Right forelimb (tissue), 1 donor: ENCODE data around the gene FNBP1.
"Not testable (repeated sequence)": the region's sequence is repeated elsewhere in the genome, so short reads cannot be mapped to it uniquely, and the experiment has no call there.

ENCODE experiments used
- DNase-seq: peaks from one replicate; pipeline ENCODE4 v3.0.0-alpha.2; 2018

The FNBP1 gene

GRCh38 chr9:130020618-130021017 lies 22.4 kb downstream of the FNBP1 start:
- DNase-seq: no peak

DNA sequence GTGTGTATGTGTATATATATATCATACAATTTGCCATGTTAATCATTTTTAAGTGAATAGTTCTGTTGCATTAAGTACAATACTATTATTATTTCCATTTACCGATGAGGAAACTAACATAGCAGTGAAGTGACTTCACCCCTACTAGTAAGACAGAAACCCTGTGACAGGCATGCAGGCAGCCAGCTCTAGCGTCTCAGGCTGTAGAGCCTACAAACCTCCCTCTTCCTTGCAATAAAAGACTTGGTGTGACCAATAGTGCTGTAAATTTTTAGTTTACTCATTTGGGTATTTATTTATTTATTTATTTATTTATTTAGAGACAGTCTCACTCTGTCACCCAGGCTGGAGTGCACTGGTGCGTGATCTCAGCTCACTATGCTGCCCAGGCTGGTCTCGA lies 24.7 kb downstream of the FNBP1 start:
- no peak for DNase-seq

GRCh38 chr9:130017510-130017909 lies 25.5 kb downstream of the FNBP1 start:
- not testable (repeated sequence) for DNase-seq

DNA sequence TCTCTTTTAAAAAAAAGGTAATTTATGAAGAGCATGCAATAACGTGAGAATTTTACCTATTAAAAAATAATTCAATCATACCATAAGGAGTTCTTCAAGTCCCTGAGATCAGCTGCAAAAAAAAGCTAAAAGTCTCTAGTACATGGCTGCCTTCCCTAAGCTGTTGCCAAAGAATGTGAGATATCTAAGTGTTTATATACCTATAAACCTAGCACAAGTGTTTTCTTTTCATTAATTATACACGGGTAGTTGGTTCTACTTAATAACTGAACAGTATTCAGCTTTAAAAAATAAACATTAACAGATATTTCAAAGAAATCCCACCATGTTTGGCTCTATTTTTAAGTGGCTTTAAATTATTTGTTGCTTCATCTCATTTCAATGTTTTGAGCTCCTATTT lies 25.9 kb downstream of the FNBP1 start:
- DNase-seq: no peak

GRCh38 chr9:130015353-130016019 lies 27.5 kb downstream of the FNBP1 start:
- no peak for DNase-seq

- no peak for DNase-seq
Measured at GRCh38 chr9:130013326-130013725, 29.7 kb downstream of the FNBP1 start.

- DNase-seq: no peak
Measured at GRCh38 chr9:130010151-130010988, 32.6 kb downstream of the FNBP1 start.

- not testable (repeated sequence) for DNase-seq
Measured at GRCh38 chr9:130009546-130009945, 33.4 kb downstream of the FNBP1 start.

GRCh38 chr9:130008538-130008937 lies 34.5 kb downstream of the FNBP1 start:
- DNase-seq: no peak

DNA sequence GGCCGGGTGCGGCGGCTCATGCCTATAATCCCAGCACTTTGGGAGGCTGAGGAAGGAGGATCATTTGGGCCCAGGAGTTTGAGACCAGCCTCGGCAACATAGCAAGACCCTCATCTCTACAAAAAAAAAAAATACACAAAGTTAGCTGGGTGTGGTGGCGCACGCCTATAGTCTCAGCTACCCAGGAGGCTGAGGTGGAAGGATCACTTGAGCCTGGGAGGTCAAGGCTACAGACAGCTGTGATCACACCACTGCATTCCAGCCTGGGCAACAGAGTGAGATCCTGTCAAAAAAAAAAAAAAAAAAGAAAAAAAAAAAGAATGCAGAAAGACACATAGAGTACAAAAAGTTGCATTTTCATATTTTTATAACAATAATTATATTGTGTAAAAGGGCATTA lies 36.0 kb downstream of the FNBP1 start:
- not testable (repeated sequence) for DNase-seq

- DNase-seq: no peak
Measured at GRCh38 chr9:130003943-130004552, 38.9 kb downstream of the FNBP1 start.

- no peak for DNase-seq
Measured at GRCh38 chr9:130002320-130002719, 40.7 kb downstream of the FNBP1 start.

DNA sequence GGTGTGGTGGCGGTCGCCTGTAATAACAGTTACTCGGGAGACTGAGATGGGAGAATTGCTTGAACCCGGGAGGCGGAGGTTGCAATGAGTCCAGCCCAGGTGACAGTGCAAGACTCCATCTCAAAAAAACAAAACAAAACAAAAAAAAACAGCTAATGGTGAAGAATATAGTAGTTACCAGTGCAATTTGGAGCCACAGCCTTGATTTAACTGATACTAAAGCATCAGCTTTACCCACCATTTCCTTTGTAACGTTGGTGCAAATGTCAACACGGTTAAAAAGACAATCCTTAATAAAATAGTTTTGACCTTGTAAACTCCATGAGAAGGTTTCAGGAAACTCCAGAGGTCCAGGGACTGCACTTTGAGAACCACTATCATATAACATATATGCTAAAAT lies 41.8 kb downstream of the FNBP1 start:
- DNase-seq: no peak

DNA sequence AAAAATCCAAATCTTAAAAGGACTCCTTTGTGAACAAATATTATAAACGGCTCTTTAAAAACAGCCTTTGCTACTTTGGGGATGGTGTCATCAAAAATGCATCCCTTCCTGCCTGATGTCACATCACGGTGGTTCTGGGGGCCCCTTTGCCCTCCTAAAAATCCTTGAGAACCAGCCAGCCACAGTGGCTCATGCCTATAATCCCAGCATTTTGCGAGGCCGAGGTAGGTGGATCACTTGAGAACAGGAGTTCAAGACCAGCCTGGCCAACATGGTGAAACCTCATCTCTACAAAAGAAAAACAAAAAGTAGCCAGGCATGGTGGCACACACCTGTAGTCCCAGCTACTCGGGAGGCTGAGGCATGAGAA lies 43.9 kb downstream of the FNBP1 start:
- DNase-seq: no peak

DNA sequence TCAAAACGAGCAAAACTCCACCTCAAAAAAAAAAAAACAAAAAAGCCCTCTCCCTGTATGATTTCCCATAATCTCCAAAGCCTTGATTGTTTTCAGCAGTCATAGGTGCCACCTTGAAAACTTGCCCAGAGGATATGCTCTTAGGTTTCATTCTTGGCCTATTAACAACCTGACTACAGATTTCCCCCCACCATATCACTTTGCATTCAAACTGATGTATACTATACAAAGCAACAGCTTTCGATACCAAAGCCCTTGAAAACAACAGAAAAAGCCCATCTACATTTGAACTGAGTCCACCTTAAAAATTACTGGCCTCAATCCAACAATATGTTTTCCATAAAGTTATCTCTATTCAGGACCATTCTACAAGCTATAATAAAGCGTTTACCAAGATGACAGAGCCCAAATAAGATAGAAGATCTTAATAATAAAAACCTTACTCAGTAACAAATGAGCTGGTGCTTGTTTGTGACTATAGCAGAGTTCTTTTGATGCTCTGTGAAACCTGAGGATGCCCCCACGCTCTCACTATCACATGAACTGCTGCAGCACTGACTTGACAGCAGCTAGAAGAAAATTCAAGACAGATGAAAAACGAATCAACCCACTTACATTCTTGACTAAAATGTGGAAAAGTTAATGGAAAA lies 44.4 kb downstream of the FNBP1 start:
- DNase-seq: no peak

DNA sequence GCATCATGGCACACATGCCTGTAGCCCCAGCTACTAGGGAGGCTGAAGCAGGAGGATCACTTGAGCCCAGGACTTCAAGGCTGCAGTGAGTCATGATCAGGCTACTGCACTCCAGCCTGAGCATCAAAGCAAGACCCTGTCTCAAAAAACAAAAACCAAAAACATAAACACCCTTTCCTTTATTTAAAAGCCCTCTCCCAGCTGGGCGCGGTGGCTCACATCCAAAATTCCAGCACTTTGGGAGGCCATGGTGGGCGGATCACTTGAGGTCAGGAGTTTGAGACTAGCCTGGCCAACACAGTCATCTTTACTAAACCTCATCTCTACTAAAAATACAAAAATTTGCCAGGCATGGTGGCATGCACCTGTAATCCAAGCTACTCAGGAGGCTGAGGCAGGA lies 45.3 kb downstream of the FNBP1 start:
- not testable (repeated sequence) for DNase-seq

GRCh38 chr9:129996161-129996830 lies 46.7 kb downstream of the FNBP1 start:
- DNase-seq: no peak

DNA sequence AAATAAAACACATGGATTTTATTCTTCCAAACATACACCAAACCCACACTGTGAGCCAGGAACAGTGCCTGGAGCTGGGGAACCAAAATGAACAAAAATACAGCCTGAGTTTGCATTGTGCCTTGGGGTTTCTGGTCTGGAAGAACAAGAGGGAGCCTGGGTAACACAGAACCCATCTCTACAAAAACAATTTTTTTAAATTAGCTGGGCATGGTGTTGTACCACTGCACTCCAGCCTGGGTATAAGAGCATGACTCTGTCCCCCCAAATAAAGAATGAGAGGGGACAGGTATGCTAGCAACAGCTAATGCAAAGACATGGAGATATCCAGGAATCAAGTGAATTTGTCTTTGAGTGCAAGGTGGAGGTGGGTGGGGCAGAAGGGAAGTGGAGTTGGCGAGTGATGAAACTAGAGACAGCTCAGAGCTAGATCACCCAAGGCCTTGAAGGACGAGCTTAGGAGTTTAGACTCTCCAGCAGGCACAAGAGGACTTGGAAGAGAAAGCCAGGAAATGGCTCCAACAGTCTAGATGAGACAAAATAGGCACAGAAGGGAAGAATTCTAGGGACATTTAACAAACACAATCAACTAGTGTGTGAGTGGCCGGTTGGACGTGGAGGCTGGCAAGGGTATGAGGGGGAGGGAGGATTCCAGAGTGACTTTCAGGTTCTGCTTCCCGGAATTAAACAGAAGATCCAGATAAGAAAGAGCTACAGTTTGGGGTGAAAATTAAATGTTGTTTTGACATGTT lies 47.4 kb downstream of the FNBP1 start:
- DNase-seq: no peak

DNA sequence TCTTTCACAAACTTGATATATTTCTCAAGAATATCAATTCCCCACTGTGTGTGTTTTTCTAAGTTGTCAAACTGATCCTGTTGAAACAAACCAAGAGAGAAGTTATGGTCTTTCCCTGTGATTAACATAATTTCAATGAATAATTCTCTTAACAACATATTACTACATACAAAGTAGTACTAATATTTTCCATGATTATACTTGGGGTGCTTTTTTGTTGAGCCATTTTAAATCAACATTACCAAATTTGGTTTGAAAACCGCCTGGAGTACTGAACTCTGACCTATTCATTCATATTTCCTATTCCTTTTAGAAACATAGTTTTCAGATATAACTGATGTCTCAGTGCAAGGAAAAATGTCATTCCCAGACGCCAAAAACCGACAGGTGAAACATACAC lies 48.1 kb downstream of the FNBP1 start:
- no peak for DNase-seq

GRCh38 chr9:129991139-129991538 lies 51.9 kb downstream of the FNBP1 start:
- DNase-seq: not testable (repeated sequence)

DNA sequence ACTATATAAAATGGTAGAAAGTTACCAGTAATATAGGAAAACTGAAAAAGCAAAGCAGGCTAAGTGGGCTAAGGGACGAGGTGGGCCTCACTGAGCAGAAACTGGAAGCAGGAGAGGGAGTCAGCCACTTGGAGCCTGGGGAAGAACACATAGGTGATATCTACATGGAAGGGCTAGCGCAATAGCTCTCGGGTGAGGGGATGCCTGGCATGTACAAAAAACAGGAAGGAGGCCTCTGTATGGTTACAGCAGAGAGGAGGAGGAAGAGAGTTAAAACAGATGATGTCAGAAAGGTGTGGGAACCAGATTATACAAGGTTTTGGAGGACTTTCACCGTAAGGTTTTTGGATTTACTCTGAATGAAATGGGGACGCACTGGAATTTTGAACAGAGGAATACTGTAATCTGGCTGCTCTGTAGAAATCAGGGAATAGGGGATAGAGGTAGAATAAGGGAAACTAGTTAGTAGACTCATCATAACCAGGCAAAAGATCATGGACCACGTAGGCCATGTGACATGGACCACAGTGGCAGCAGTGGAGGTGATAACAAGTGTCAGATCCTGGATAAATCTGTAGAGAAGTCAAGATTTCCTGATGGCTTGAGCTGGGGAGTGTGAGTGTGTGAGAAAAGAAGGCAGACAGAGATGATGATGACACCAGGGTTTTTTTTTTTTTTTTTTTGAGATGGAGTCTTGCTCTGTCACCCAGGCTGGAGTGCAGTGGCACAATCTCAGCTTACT lies 52.5 kb downstream of the FNBP1 start:
- no peak for DNase-seq
